ENCODE measurements around the gene TEX52.

Gene TEX52

DNA sequence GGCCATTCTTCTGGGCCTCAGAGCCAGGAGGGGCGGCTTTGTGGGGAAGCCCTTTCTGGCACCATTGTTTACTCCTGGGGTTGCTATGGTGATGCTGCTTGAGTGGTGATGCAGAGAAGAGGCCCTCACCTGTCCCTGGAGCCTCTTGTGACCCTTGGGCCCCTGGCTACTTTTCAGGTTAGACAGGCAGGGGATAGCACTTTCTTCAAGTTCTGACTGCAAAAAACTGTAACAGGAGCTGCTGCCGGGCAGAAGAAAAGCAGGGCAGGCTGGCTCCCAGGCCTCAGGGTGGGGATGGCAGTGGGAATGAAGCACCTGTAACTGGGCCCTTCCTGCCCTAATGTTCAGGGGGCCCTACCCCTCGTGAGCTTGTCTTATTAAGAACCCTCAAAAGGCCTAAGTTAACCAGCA lies at the start of gene TEX52:
TEX52 (minus strand) TSS at position 19 of the 411 bp plus-strand sequence; CDS start at position 6, 13 bp downstream.
- DNase-seq (ENCODE audit: low read depth, low spot score) = no peak

GRCh38 chr12:2904260-2904659 lies 47.4 kb upstream of the TEX52 start:
- DNase-seq (ENCODE audit: low read depth, low spot score) = no peak

DNA sequence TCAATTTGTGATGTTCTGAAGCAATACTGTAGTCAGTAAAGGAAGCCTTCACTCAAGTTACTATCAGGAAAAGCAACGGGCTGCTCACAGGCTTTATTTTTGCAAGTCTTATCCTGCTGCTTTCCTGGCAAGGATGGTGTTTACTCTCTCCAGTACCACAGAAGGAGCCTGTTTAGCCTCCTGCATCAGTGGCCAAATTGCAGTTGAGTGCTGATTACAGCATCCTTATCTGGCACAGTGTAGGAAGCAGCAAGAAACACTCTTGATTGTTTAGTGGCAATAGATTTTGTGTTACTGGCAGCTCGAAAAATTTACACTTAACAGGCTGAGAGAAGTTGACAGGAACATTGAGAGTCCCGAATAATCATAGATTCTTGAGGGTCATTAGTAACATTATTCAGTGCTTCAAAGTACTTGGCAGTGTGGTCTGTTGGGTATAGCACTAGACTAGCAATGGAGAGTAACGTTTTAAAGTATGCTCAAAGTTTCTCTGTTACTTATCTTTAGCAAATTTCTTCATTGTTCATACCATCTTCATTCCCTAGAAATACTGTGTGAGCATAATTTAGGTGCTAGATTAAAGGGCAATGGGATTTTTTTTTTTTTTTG lies 45.5 kb upstream of the TEX52 start:
- peak; percentile 71 for DNase-seq (ENCODE audit: low read depth, low spot score)

DNA sequence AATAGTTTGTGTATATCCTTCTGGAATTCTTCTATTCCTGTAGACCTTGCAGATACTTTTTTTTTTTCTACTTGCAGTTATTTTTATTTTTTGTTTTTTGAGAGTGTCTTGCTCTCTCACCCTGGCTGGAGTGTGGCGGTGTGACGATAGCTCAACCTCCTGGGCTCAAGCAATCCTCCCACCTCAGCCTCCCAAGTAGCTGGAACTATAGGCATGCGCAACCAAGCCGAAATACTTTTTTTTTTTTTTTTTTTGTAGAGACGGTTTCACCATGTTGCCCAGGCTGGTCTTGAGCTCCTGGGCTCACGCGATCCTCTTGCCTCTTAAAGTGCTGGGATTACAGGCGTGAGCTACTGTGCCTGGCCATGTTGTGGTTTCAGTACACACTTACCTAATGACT lies 43.8 kb upstream of the TEX52 start:
- DNase-seq (ENCODE audit: low read depth, low spot score) = no peak

- DNase-seq (ENCODE audit: low read depth, low spot score) = no peak
Measured at GRCh38 chr12:2897418-2897817, 40.6 kb upstream of the TEX52 start.

GRCh38 chr12:2895511-2895910 lies 38.7 kb upstream of the TEX52 start:
- DNase-seq (ENCODE audit: low read depth, low spot score) = no peak

DNA sequence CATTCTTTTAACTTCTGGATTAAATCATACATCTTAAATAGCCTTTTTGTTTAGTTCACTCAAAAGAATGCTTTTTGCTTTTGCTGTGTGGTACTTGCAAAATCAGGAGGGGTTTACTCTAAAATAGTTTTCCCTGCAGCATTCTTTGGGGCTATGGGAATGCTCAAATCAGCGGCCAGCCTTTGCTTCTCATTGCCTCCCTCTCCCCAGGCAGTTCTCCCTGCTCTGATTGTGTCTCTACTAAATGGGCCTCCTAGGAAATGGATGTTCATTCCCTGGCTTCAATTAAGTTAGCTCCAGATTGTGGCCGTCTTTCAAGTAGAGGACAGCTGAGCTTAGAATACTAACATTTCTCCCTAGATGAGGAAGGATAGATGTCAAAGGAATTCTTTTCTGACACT lies 38.2 kb upstream of the TEX52 start:
- peak; percentile 22 for DNase-seq (ENCODE audit: low read depth, low spot score)

- peak; percentile 79 for DNase-seq (ENCODE audit: low read depth, low spot score)
Measured at GRCh38 chr12:2893007-2893406, 36.2 kb upstream of the TEX52 start.

DNA sequence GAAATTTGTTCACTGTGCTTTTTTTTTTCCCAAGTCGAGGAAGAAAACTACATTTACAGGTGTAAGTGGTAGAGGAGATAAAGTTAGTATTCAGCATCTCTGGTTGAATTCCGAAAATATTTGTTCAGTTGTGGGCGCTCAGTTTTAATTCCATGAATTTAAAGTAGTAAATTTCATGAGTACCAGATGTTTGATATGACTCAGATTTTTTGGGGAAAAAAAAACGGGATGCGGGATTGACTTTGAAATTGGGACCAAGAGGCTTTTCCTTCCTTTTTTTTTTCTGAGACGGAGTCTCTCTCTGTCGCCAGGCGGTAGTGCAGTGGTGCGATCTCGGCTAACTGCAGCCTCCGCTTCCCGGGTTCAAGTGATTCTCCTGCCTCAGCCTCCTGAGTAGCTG lies 35.4 kb upstream of the TEX52 start:
- DNase-seq (ENCODE audit: low read depth, low spot score) = no peak

DNA sequence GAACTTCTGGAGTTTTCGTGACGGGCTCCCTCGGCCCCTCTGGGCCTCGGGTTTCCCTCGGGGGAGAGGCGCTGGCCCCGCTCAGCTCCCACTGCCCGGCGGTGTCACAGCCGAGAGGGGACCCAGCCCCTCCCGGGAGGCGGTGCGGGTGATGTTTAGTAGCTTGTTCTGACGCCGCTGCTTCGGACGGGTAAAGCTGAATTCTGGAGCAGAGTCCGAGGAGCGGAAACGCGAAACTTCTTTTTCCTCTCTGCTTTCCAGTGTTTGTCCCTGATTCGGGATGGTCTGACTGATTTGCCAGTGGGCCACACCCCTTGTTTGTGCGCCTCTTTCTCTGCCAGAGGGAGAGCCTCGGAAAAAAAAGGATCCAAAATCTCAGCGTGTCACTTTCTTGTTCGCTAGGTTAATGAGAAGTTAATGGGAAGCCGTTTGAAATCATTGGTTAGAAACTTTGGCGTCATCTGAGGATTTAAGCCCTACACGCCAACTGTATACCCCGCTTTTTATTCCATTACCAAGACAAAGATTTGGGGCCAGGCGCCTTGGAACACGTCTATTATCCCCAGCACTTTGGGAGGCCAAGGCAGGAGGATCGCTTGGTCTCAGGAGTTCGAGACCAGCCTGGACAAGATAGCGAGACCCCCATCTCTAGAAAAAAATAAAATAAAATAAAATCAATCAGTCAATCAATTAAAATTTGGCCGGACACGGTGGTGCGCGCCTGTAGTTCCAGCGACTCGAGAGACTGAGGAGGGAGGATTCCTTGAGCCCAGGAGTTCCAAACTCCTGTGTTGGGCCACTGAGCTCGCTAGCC lies 34.6 kb upstream of the TEX52 start:
- DNase-seq (ENCODE audit: low read depth, low spot score) = peak; percentile 82

DNA sequence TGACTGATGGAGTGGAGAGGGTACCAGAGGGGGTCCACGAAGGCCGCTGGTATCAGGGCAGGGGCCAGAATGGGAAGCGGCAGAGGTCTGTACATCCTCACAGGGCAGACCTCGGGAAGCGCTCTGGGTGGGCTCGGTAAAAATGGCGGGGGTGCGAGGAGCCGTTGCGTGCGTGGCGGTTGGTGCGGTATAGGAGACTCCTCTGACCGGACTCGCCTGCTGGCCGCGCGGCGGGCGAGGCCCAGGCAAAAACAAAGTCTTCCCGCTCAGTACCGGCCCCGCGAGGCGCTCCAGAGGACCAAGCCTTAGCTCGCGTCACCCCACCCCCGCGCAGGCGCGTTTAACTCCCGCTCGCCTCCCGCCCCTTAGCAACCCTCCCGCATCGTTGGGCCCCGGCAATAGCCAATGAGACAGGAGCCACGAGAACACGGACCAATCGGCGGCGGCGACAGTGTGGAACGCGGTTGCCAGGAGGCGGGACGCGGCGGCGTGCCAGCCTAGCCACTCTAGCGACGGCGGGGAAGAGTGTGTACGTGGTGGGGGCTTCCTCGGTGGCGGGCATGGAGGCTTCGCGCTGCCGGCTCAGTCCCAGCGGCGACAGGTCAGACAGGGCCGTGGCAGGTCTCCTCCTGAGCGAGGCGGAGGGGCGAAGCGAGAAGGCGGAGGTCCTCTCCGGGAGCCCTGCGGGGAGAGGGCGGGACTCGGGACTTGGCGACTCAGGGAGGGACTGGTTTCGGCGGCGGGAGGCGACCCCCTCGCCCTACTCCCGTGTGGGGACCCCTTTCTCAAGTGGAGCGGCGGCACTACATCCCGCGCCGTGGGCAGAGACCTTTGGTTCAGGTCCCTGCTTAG lies 33.8 kb upstream of the TEX52 start, which contains the start of gene TULP3:
TULP3 (plus strand) TSS at position 504 of the 852 bp plus-strand sequence; CDS start at position 561, 57 bp downstream.
- peak; percentile 99 for DNase-seq (ENCODE audit: low read depth, low spot score)

- DNase-seq (ENCODE audit: low read depth, low spot score) = no peak
Measured at GRCh38 chr12:2890001-2890387, 33.2 kb upstream of the TEX52 start.

- DNase-seq (ENCODE audit: low read depth, low spot score) = no peak
Measured at GRCh38 chr12:2886768-2887450, 30.1 kb upstream of the TEX52 start.

DNA sequence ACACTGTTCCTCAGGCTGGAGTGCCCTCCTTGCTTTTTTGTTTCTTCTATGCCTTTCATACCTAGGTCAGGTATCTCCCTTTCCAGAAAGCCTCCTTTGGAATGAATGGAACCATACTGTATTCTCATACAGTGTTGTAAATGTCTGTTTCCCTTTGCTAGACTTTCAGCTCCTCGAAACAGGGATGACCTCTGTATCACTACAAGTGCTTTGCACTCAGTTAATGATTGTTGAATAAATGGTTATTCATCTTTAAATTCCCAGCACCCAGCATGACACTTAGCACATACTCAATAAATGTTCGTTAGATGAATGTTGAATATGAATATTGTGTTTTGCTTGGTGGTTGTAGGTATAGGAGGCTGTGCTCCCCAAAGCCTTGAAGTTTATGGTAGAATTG lies 28.0 kb upstream of the TEX52 start:
- no peak for DNase-seq (ENCODE audit: low read depth, low spot score)

- DNase-seq (ENCODE audit: low read depth, low spot score) = no peak
Measured at GRCh38 chr12:2879853-2880252, 23.0 kb upstream of the TEX52 start.

DNA sequence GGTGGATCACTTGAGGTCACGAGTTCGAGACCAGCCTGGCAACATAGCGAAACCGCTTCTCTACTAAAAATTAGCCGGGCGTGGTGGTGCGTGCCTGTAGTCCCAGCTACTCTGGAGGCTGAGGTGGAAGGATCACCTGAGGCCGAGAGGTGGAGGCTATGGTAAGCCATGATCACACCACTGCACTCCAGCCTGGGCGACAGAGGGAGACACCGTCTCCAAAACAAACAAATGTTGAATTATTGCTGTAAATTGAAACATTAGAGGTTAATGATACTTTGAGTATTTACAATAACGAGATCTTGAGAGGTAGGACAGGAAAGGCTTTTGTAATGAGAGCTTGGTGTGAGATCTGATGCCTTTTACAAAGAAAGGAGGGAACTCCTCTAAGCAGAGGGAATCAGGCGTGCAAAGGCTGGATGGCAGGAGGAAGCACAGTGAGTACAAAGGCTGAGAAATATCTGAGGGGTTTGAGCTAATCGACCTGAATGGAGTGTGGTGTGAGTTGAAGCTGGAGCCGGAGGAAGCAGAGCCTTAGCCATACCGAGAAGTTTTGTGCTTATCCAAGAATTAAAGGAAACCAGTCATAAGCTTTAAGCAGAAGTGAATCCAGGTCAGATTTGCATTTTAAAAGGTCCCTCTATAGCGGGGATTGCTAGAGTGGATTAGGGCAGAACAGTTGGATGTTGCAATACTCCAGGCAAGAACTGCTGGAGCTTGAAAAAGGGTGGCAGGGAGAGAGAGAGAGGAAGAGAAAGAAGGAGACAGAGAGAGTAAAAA lies 21.3 kb upstream of the TEX52 start:
- DNase-seq (ENCODE audit: low read depth, low spot score) = peak; percentile 51

DNA sequence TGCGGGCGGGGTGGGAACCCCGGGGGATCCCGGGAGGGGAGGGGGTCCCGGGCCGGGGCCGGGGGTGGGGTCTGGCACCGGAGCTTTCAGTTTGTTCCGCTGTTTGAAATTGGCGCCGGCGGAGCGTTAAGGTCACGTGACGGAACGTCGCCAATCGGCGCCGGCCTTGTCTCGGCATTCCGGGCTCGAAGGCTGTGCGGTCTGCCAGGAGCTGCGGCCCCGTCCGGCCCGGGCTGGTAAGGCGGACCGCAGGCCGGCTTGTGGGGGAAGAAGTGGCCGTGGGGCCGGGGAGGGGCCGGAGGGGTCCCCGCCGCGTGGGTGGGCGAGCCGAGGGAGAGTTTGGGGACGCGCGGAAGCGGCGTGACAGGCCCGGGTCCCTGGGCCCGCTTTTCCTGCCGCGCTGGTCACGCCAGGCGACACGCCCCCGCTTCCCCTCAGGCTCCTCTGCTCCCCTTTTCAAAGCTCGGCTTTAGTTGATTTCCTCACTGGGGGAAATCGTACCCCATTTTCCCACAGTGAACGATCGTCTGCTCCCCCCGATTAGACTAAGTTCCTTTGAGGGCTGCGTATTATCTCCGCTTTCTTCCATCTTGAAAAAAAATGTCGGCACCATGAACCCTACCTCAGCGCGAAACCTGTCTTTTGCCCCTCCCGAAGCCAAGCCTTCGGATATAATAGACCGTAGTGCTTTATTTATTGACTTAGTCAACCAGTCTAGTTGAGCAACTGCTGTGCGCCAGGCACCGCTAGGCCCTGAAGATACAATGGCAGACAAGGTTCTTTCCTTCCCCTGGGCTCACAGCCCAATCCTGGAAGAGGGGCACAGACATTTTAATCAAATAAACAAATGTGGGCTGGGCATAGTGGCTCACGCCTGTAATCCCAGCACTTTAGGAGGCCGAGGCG lies 20.5 kb upstream of the TEX52 start, which contains the start of the genes FOXM1 and RHNO1:
FOXM1 (minus strand) TSS at position 128 of the 906 bp plus-strand sequence. CDS start 2,696 bp downstream, outside the sequence.
RHNO1 (plus strand) TSS at position 177 of the 906 bp plus-strand sequence. CDS start 8,144 bp downstream, outside the sequence.
- peak; percentile 96 for DNase-seq (ENCODE audit: low read depth, low spot score)

- peak; percentile 41 for DNase-seq (ENCODE audit: low read depth, low spot score)
Measured at GRCh38 chr12:2876431-2877046, 19.7 kb upstream of the TEX52 start.
